Astrocyte (in vitro differentiated cells and primary cell): ENCODE data around the gene MAP6.

Experiments
- EZH2 ChIP-seq: IDR thresholded peaks from 2 replicates; pipeline ENCODE4 v1.6.1; 2012; ENCODE audit warnings: mild to moderate bottlenecking, low read length, inconsistent platforms; ENCODE audit not compliant: insufficient read depth
- TF ChIP-seq, protein P1 (sequence below): IDR thresholded peaks from 2 replicates; pipeline ENCODE4 v1.5.1; 2011; ENCODE audit warnings: low read depth, mild to moderate bottlenecking, inconsistent platforms, low read length, moderate library complexity; ENCODE audit not compliant: insufficient read depth

- TF ChIP-seq, protein P1, sequence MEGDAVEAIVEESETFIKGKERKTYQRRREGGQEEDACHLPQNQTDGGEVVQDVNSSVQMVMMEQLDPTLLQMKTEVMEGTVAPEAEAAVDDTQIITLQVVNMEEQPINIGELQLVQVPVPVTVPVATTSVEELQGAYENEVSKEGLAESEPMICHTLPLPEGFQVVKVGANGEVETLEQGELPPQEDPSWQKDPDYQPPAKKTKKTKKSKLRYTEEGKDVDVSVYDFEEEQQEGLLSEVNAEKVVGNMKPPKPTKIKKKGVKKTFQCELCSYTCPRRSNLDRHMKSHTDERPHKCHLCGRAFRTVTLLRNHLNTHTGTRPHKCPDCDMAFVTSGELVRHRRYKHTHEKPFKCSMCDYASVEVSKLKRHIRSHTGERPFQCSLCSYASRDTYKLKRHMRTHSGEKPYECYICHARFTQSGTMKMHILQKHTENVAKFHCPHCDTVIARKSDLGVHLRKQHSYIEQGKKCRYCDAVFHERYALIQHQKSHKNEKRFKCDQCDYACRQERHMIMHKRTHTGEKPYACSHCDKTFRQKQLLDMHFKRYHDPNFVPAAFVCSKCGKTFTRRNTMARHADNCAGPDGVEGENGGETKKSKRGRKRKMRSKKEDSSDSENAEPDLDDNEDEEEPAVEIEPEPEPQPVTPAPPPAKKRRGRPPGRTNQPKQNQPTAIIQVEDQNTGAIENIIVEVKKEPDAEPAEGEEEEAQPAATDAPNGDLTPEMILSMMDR = no peak
- no peak for TF ChIP-seq EZH2
Observed at GRCh38 chr11:75603791-75604736, 64.8 kb downstream of the MAP6 start.
